CD14-positive monocyte (primary cell): ENCODE data around the gene BRD3OS. TPM values are rescaled to one million over a fixed set of nuclear protein-coding genes. Genes with fewer than 3 reads are reported as not detected.

Experiments
- DNase-seq, 3 donors: peaks; one replicate each; pipeline ENCODE4 v3.0.0-alpha.2; 2011 to 2022
- H2AFZ ChIP-seq: 2 replicates; pipeline ENCODE4 v1.6.0; 2012; ENCODE audit warnings: mild to moderate bottlenecking, low read depth, low read length, inconsistent platforms; ENCODE audit not compliant: insufficient read depth, poor library complexity, severe bottlenecking
- H3K27ac ChIP-seq, 2 donors: 1 replicate in 1 of 2; 2 replicates in 1 of 2; pipeline ENCODE4 v1.5.1; 2012 to 2013; ENCODE audit warnings: low read length in 2 of 2, control low read depth in 1 of 2, inconsistent platforms in 1 of 2, low read depth in 1 of 2, mild to moderate bottlenecking in 1 of 2
- H3K27me3 ChIP-seq, 2 donors: one replicate each; pipeline versions ENCODE4 v1.6.0 to v1.6.1; 2011 to 2013; ENCODE audit warnings: low read length in 2 of 2; ENCODE audit not compliant: control insufficient read depth in 2 of 2, insufficient read depth in 2 of 2
- H3K36me3 ChIP-seq, 2 donors: replicated peaks in 1 of 2; 1 replicate in 1 of 2; 2 replicates in 1 of 2; pipeline versions ENCODE4 v1.5.1 to v1.6.1; 2012 to 2013; ENCODE audit warnings: low read length in 2 of 2, control low read depth in 1 of 2, inconsistent platforms in 1 of 2, mild to moderate bottlenecking in 1 of 2; ENCODE audit not compliant: insufficient read depth in 2 of 2, control insufficient read depth in 1 of 2
- H3K4me1 ChIP-seq, 2 donors: 1 replicate in 1 of 2; 2 replicates in 1 of 2; pipeline versions ENCODE4 v1.5.1 to v1.6.1; 2012 to 2013; ENCODE audit warnings: low read length in 2 of 2, control low read depth in 1 of 2, inconsistent platforms in 1 of 2, mild to moderate bottlenecking in 1 of 2, moderate library complexity in 1 of 2; ENCODE audit not compliant: insufficient read depth in 2 of 2, control insufficient read depth in 1 of 2
- H3K4me2 ChIP-seq: replicated peaks from 2 replicates; pipeline ENCODE3; 2012; ENCODE audit warnings: low read length, moderate library complexity, mild to moderate bottlenecking; ENCODE audit not compliant: poor library complexity, severe bottlenecking; ENCODE audit errors: extremely low read depth
- H3K4me3 ChIP-seq, 3 experiments: fragments of 200-600 bp in 1 of 3; sonication (generic) in 1 of 3; replicated peaks in 1 of 3; 1 replicate in 2 of 3; 2 replicates in 1 of 3; pipeline ENCODE4 v1.5.1; 2011 to 2013; ENCODE audit warnings: low read length in 3 of 3, mild to moderate bottlenecking in 3 of 3, control low read depth in 2 of 3, low read depth in 2 of 3, inconsistent platforms in 1 of 3, moderate library complexity in 1 of 3
- H3K79me2 ChIP-seq: 2 replicates; pipeline ENCODE4 v1.6.0; 2012; ENCODE audit warnings: mild to moderate bottlenecking, control low read depth, inconsistent platforms, low read length, moderate library complexity; ENCODE audit not compliant: insufficient read depth
- H3K9ac ChIP-seq: 2 replicates; pipeline ENCODE4 v1.6.0; 2017; ENCODE audit warnings: low read length, mild to moderate bottlenecking; ENCODE audit not compliant: insufficient read depth, poor library complexity, severe bottlenecking
- H3K9me3 ChIP-seq, 2 donors: replicated peaks in 1 of 2; 1 replicate in 1 of 2; 2 replicates in 1 of 2; pipeline versions ENCODE4 v1.5.1 to v1.6.1; 2012 to 2013; ENCODE audit warnings: low read length in 2 of 2, control low read depth in 1 of 2; ENCODE audit not compliant: control insufficient read depth in 1 of 2, insufficient read depth in 1 of 2
- H4K20me1 ChIP-seq: 2 replicates; pipeline ENCODE4 v1.6.0; 2012; ENCODE audit warnings: mild to moderate bottlenecking, low read length, control low read depth, moderate library complexity; ENCODE audit not compliant: insufficient read depth
- H3K27ac Mint-ChIP-seq, 7 donors: one replicate each; pipeline ENCODE4 v1.8.0; 2020; ENCODE audit warnings: mild to moderate bottlenecking in 7 of 7, mixed read lengths in 7 of 7, moderate library complexity in 6 of 7, inconsistent platforms in 2 of 7
- H3K27me3 Mint-ChIP-seq, 3 donors: one replicate each; pipeline ENCODE4 v1.8.0; 2021 to 2022; ENCODE audit warnings: low read depth in 3 of 3, mild to moderate bottlenecking in 3 of 3, mixed read lengths in 3 of 3, moderate library complexity in 3 of 3, inconsistent platforms in 1 of 3
- H3K36me3 Mint-ChIP-seq, 2 donors: one replicate each; pipeline ENCODE4 v1.8.0; 2020; ENCODE audit warnings: mixed read lengths in 2 of 2, inconsistent platforms in 1 of 2, mild to moderate bottlenecking in 1 of 2
- H3K4me1 Mint-ChIP-seq: one replicate; pipeline ENCODE4 v1.8.0; 2020; ENCODE audit warnings: mild to moderate bottlenecking, mixed read lengths
- H3K4me3 Mint-ChIP-seq, 2 donors: one replicate each; pipeline ENCODE4 v1.8.0; 2020; ENCODE audit warnings: mild to moderate bottlenecking in 2 of 2, mixed read lengths in 2 of 2, moderate library complexity in 1 of 2
- H3K9me3 Mint-ChIP-seq, 7 donors: one replicate each; pipeline ENCODE4 v1.8.0; 2020 to 2022; ENCODE audit warnings: mixed read lengths in 7 of 7, mild to moderate bottlenecking in 6 of 7, moderate library complexity in 6 of 7, inconsistent platforms in 2 of 7
- CTCF ChIP-seq: fragments of 200-600 bp; IDR thresholded peaks from one replicate; pipeline ENCODE4 v1.8.0; 2022; ENCODE audit warnings: antibody characterized with exemption, mild to moderate bottlenecking
- WGBS: methylation state at CpG from one replicate; pipeline ENCODE4 v1.1.5; 2013; ENCODE audit warnings: missing lambda C conversion rate; ENCODE audit not compliant: insufficient coverage; 5-methylcytosine and 5-hydroxymethylcytosine counted together
- intact Hi-C, 2 donors: fragments of 100-400 bp; cut with micrococcal nuclease; formaldehyde crosslinking; loops; one replicate each; pipeline versions ENCODE4 v1.15.0 to v1.15.1; 2023
- polyA plus RNA-seq, 3 donors: library from polyadenylated mRNA; depleted of rRNA in 1 of 3; unstranded in 2 of 3; stranded (reverse) in 1 of 3; fragments of 300-500 nt in 2 of 3; fragments of >200 nt in 1 of 3; fragmentation: Illumina TruSeq in 2 of 3; gene quantifications; 1 replicate in 2 of 3; 2 replicates in 1 of 3; pipeline ENCODE4 v1.2.3, GENCODE V29; 2012 to 2021

Gene BRD3OS
- polyA plus RNA-seq, 3 donors: 2.9 to 6.8 (median 6.6) TPM

DNA sequence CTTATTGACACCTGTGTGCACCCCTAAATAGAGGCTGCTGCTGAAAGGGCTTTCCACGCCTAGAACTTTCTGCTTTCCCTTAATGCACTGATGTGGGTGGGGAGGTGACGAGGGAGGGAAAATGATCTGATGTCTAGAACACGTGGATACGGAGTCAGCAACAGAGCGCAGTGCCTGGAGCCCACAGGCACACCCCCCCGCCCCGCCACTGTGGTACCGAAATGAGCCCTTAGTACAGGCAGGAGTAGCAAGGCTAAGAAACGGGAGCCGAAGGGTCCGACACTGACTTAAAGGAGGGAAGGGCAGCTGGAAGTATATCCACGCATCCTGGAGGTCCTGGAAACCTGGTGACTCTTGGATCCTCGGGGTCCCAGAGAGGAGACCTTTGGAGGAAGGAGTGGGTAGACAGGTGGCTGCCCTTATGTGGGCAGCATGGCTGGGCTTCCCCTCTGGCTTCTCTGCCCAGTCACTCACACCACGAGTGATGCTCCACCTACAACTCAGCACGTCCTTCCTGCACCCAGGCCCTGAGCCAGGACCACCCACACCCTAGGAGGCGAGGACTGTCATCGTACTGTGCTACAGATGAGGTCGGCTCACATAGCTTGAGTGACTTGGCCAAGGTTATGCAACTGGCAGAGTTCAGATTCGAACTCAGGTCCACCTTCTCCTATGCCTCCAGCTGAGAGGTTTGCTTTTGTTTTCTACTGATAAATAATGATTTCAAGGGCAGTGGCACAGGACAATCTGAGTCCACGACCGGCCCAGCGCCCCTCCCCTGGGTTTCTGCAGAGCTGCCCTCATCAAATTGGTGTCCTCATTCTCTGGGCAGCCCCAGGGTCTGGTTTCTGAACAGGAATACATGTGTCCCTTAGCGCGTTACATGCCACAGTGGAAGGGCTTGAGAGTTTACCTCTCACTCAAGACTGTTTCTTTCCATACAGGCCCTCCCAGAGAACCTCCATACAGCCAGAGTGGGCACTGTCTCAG is 28.5 kb upstream of the BRD3OS start:
- peak overlapping the region; percentile 8 for H3K9ac ChIP-seq
- Mint-ChIP-seq H3K9me3 (no peaks in the 10 kb centered on the region), H3K4me3 (no peak overlapping the region), H3K27me3 (peaks cover 6 to 13% (median 11%) of the 10 kb centered on the region in 3 donors), H3K27ac (peak overlapping the region in 1 of 7 donors; percentile 25), H3K4me1 (peaks cover 12% of the 10 kb centered on the region), H3K36me3 (no peaks in the 10 kb centered on the region)
- no peaks in the 10 kb centered on the region for H3K79me2 ChIP-seq
- intact Hi-C loops: no loop called here
- H4K20me1 ChIP-seq: no peaks in the 10 kb centered on the region
- H2AFZ ChIP-seq: no peak overlapping the region
- H3K4me2 ChIP-seq: no peak overlapping the region
- no peak for TF ChIP-seq CTCF
- no peak for DNase-seq
- 81% methylated on average over 18 of the region's 24 CpGs for WGBS
- H3K36me3 ChIP-seq: no peaks in the 10 kb centered on the region
- H3K4me1 ChIP-seq: peaks cover 14 to 18% of the 10 kb centered on the region in 2 donors
- H3K27ac ChIP-seq: no peak overlapping the region
- no peak overlapping the region for H3K4me3 ChIP-seq
- no peaks in the 10 kb centered on the region for H3K27me3 ChIP-seq
- H3K9me3 ChIP-seq: no peaks in the 10 kb centered on the region

GRCh38 chr9:133997584-133997983 is 27.7 kb upstream of the BRD3OS start:
- H3K9me3 ChIP-seq: no peaks in the 10 kb centered on the region
- TF ChIP-seq CTCF: no peak
- DNase-seq: no peak
- Mint-ChIP-seq H3K4me1 (peaks cover 12% of the 10 kb centered on the region), H3K27me3 (peaks cover 6 to 12% (median 11%) of the 10 kb centered on the region in 3 donors), H3K36me3 (no peaks in the 10 kb centered on the region), H3K9me3 (no peaks in the 10 kb centered on the region), H3K4me3 (no peak overlapping the region), H3K27ac (peak overlapping the region in 2 of 7 donors; percentile 46 to 68)
- H4K20me1 ChIP-seq: no peaks in the 10 kb centered on the region
- H3K27me3 ChIP-seq: no peaks in the 10 kb centered on the region
- no peak overlapping the region for H3K4me3 ChIP-seq
- no peak overlapping the region for H3K27ac ChIP-seq
- no peak overlapping the region for H3K9ac ChIP-seq
- H3K4me2 ChIP-seq: no peak overlapping the region
- peaks cover 14 to 18% of the 10 kb centered on the region in 2 donors for H3K4me1 ChIP-seq
- H2AFZ ChIP-seq: no peak overlapping the region
- no peaks in the 10 kb centered on the region for H3K36me3 ChIP-seq
- no peaks in the 10 kb centered on the region for H3K79me2 ChIP-seq
- WGBS: 98% methylated on average over 2 of the region's 2 CpGs
- intact Hi-C loops: no loop called here
